GM18511 (cell line): ENCODE data around the gene HHAT.

Source experiments
- ATAC-seq: cut with Tn5 transposase; IDR thresholded peaks from one replicate; pipeline ENCODE4 v1.9.1; 2021; ENCODE audit warnings: mild to moderate bottlenecking, moderate library complexity; ENCODE audit not compliant: unreplicated experiment

The HHAT gene

GRCh38 chr1:210531475-210532222 lies 202.9 kb downstream of the HHAT start:
- no peak for ATAC-seq

- no peak for ATAC-seq
Measured at GRCh38 chr1:210532223-210532598, 203.5 kb downstream of the HHAT start.

GRCh38 chr1:210535761-210536160 lies 207.1 kb downstream of the HHAT start:
- no peak for ATAC-seq

- no peak for ATAC-seq
Measured at GRCh38 chr1:210536254-210536961, 207.7 kb downstream of the HHAT start.

GRCh38 chr1:210540288-210540687 lies 211.6 kb downstream of the HHAT start:
- ATAC-seq, result no peak

GRCh38 chr1:210541680-210542358 lies 213.1 kb downstream of the HHAT start:
- no peak for ATAC-seq

GRCh38 chr1:210551899-210552298 lies 223.2 kb downstream of the HHAT start:
- ATAC-seq, result no peak

GRCh38 chr1:210553711-210554110 lies 225.0 kb downstream of the HHAT start:
- no peak for ATAC-seq

GRCh38 chr1:210554382-210554781 lies 225.7 kb downstream of the HHAT start:
- ATAC-seq, result no peak

- ATAC-seq, result no peak
Measured at GRCh38 chr1:210556475-210556874, 227.8 kb downstream of the HHAT start.

- ATAC-seq, result no peak
Measured at GRCh38 chr1:210557426-210558077, 228.8 kb downstream of the HHAT start.

- no peak for ATAC-seq
Measured at GRCh38 chr1:210558302-210558701, 229.6 kb downstream of the HHAT start.

GRCh38 chr1:210565306-210565705 lies 236.6 kb downstream of the HHAT start:
- ATAC-seq, result no peak

GRCh38 chr1:210568631-210569030 lies 239.9 kb downstream of the HHAT start:
- ATAC-seq, result no peak

GRCh38 chr1:210570116-210570515 lies 241.4 kb downstream of the HHAT start:
- ATAC-seq, result no peak

GRCh38 chr1:210571356-210572284 lies 242.9 kb downstream of the HHAT start:
- ATAC-seq, result no peak

- no peak for ATAC-seq
Measured at GRCh38 chr1:210573141-210573540, 244.4 kb downstream of the HHAT start.

GRCh38 chr1:210582205-210582970 lies 253.7 kb downstream of the HHAT start:
- no peak for ATAC-seq

GRCh38 chr1:210584439-210585113 lies 255.9 kb downstream of the HHAT start:
- peak; percentile 90 for ATAC-seq
